Calu3 (cell line): ENCODE data around the gene VPS50. TPM values are rescaled to one million over a fixed set of nuclear protein-coding genes. Genes with fewer than 3 reads are reported as not detected.

Source experiments
- BruUV-seq: library from RNA; stranded (reverse); fragments of 400-500 nt; replicated peaks from 2 replicates; lab custom pipeline; 2021; lab: Mats Ljungman, UMichigan
- CTCF ChIA-PET: fragments of 300-600 bp; sonication (Branson Sonifier 250); formaldehyde crosslinking; loops from one replicate; lab custom pipeline; 2022; ENCODE audit warnings: antibody characterized with exemption; lab: Charles Lee
- DNase-seq: peaks from one replicate; pipeline ENCODE4 v3.0.0; 2022
- H3K27ac Mint-ChIP-seq: one replicate; pipeline ENCODE4 v1.8.0; 2022; ENCODE audit warnings: mixed read lengths; ENCODE audit not compliant: unreplicated experiment
- H3K27me3 Mint-ChIP-seq: one replicate; pipeline ENCODE4 v1.8.0; 2022; ENCODE audit warnings: mixed read lengths; ENCODE audit not compliant: unreplicated experiment
- H3K36me3 Mint-ChIP-seq: one replicate; pipeline ENCODE4 v1.8.0; 2022; ENCODE audit warnings: mild to moderate bottlenecking, moderate library complexity, mixed read lengths; ENCODE audit not compliant: insufficient read depth, unreplicated experiment
- H3K4me1 Mint-ChIP-seq: one replicate; pipeline ENCODE4 v1.8.0; 2022; ENCODE audit warnings: mild to moderate bottlenecking, low read depth, mixed read lengths; ENCODE audit not compliant: unreplicated experiment
- H3K4me3 Mint-ChIP-seq: one replicate; pipeline ENCODE4 v1.8.0; 2022; ENCODE audit warnings: mild to moderate bottlenecking, low read depth, moderate library complexity, mixed read lengths; ENCODE audit not compliant: unreplicated experiment
- H3K9me3 Mint-ChIP-seq: one replicate; pipeline ENCODE4 v1.8.0; 2022; ENCODE audit warnings: low read depth, mixed read lengths; ENCODE audit not compliant: unreplicated experiment
- intact Hi-C: fragments of 100-400 bp; cut with micrococcal nuclease; formaldehyde crosslinking; loops from one replicate; pipeline ENCODE4 v1.10.0; 2022; ENCODE audit not compliant: unreplicated experiment
- total RNA-seq: library from RNA; stranded (reverse); gene quantifications from 2 replicates; pipeline ENCODE4 v1.2.3, GENCODE V29; 2022
- TF ChIP-seq, protein P1 (sequence below): fragments of 200-600 bp; IDR thresholded peaks from one replicate; pipeline ENCODE4 v1.8.0; 2022; ENCODE audit warnings: antibody characterized with exemption; ENCODE audit not compliant: unreplicated experiment

The VPS50 gene
- total RNA-seq, 1 experiment from 2014 or later, result 36.9 TPM

DNA sequence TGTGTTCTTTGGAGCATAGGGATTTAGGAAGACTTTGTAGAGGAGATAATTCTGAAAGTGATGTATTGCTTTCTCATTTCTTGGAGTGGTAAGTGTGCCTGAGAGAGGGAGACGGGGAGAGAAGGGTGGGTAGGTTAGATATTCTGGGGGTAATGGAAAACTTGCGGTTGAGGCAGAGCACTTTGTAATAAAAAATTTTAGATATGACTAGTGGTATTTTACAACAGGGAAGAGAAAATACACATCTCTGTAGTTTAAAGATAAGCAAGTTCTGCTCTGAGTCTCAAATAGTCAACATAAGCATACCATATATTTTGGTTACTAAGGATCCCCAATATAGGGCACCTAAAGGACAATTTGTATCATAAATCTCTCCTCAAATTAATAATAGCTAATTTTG lies 6.6 kb downstream of the VPS50 start:
- DNase-seq, result no peak
- CTCF ChIA-PET, result no interaction called here
- TF ChIP-seq, protein P1, sequence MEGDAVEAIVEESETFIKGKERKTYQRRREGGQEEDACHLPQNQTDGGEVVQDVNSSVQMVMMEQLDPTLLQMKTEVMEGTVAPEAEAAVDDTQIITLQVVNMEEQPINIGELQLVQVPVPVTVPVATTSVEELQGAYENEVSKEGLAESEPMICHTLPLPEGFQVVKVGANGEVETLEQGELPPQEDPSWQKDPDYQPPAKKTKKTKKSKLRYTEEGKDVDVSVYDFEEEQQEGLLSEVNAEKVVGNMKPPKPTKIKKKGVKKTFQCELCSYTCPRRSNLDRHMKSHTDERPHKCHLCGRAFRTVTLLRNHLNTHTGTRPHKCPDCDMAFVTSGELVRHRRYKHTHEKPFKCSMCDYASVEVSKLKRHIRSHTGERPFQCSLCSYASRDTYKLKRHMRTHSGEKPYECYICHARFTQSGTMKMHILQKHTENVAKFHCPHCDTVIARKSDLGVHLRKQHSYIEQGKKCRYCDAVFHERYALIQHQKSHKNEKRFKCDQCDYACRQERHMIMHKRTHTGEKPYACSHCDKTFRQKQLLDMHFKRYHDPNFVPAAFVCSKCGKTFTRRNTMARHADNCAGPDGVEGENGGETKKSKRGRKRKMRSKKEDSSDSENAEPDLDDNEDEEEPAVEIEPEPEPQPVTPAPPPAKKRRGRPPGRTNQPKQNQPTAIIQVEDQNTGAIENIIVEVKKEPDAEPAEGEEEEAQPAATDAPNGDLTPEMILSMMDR, result no peak
- no TSS peak for BruUV-seq
- no peaks in the 10 kb centered on the region for H3K27me3 Mint-ChIP-seq
- no peaks in the 10 kb centered on the region for H3K4me1 Mint-ChIP-seq
- H3K27ac Mint-ChIP-seq, result no peak overlapping the region
- H3K9me3 Mint-ChIP-seq, result no peaks in the 10 kb centered on the region
- intact Hi-C loops, result no loop called here
- no peak overlapping the region for H3K4me3 Mint-ChIP-seq
- no peaks in the 10 kb centered on the region for H3K36me3 Mint-ChIP-seq

DNA sequence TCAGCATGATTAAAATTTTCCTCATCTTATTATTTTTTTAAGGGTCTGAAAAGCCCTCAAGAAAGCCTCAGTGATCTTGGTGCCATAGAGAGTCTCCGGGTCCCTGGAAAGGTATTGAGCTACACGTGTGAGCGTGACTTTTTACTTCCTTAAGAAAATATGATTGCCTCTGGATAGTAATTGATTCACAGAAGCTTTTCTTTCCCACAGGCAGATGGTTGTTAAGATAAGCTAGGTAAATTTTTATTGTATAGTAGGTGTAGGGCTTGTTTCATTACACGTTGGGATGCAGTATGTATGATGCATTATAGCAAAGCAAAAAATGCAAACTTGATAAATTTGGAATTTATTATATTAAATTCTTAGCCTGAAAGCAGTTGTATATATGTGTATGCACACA lies 7.7 kb downstream of the VPS50 start:
- no TSS peak for BruUV-seq
- CTCF ChIA-PET, result interaction anchor here (0.9 kb wide), 1 partner anchor 11 kb away, joined by 3 read pairs; no protein-coding TSS in a partner anchor
- intact Hi-C loops, result no loop called here
- no peaks in the 10 kb centered on the region for H3K4me1 Mint-ChIP-seq
- H3K27me3 Mint-ChIP-seq, result no peaks in the 10 kb centered on the region
- H3K9me3 Mint-ChIP-seq, result no peaks in the 10 kb centered on the region
- TF ChIP-seq, protein P1, result no peak
- H3K27ac Mint-ChIP-seq, result no peak overlapping the region
- H3K4me3 Mint-ChIP-seq, result no peak overlapping the region
- DNase-seq, result no peak
- H3K36me3 Mint-ChIP-seq, result no peaks in the 10 kb centered on the region

DNA sequence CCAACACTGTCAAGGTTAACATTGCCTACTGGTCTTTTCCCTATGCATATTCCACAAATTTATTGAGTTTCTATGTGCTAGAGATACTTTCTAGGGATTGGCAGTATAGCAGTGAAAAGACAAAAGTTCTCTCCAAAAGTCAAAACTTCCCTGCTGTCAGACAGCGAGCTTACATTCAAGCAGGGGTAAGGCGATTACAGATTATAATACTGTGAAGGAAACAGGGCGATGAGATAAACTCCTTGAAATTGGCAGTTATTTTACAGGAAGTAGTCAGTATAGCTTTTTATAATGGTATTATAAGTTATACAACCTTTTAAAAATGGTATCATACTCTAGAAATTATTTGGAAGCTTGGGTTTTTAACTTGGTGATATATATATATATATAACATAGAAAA lies 9.9 kb downstream of the VPS50 start:
- no peaks in the 10 kb centered on the region for H3K4me1 Mint-ChIP-seq
- no peak for DNase-seq
- CTCF ChIA-PET, result interaction anchor here (1.5 kb wide), 1 partner anchor 10 kb away, joined by 4 read pairs; the partner anchor contains the start of gene VPS50
- no peak overlapping the region for H3K4me3 Mint-ChIP-seq
- H3K36me3 Mint-ChIP-seq, result no peaks in the 10 kb centered on the region
- H3K27ac Mint-ChIP-seq, result no peak overlapping the region
- TF ChIP-seq, protein P1, result no peak
- intact Hi-C loops, result no loop called here
- H3K27me3 Mint-ChIP-seq, result no peaks in the 10 kb centered on the region
- no peaks in the 10 kb centered on the region for H3K9me3 Mint-ChIP-seq
- BruUV-seq, result no TSS peak

DNA sequence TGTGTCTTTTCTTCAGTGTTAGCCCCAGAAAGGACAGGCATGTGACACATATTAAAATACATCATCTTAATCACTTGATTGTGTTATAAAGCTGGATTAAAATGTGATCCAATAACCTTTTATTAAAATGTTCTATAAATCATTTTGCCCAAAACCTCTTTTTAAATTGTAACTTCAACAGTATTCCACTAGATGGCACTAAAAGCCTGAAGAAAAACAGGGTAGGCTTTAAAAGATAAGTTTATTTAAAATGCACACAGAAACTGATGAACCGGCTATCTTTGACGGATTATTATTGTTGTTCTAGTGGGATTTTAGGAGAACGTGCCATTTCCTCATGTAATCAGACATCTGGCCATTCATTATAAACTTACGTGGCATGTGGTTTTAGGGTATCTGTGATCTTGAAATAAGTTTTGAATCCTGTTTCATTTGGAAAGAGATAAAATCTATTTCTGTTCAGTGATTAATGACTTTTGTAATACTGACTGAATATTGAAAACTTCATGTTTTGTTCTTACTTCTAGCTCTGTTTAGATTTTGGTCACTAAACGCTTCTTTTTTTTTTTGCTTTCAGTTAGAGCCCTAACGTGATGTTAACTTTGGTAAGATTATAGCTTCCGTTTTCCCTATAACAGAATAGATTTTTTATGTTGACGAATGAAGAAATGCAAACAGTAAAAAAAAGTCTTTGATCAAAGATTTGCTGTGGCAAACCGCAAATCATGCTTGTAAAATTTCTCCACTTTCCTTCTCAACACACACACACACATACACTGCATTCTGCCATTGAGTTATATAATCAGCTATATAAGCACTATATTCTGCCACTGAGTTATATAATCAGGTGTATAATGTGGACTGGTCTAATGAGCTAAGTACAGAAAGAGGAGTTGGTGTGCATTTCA lies 13.6 kb downstream of the VPS50 start:
- H3K27ac Mint-ChIP-seq, result no peak overlapping the region
- TF ChIP-seq, protein P1, result peak; percentile 43
- H3K4me1 Mint-ChIP-seq, result no peaks in the 10 kb centered on the region
- no TSS peak for BruUV-seq
- H3K9me3 Mint-ChIP-seq, result no peaks in the 10 kb centered on the region
- no peak for DNase-seq
- intact Hi-C loops, result loop anchor here (1.0 to 5.0 kb wide), 3 partner anchors 127 to 306 kb away; no protein-coding TSS in a partner anchor
- no peaks in the 10 kb centered on the region for H3K27me3 Mint-ChIP-seq
- no peaks in the 10 kb centered on the region for H3K36me3 Mint-ChIP-seq
- no peak overlapping the region for H3K4me3 Mint-ChIP-seq
- CTCF ChIA-PET, result interaction anchor here (0.6 to 1.8 kb wide), 2 partner anchors 129 to 296 kb away, joined by 3 to 4 read pairs; no protein-coding TSS in a partner anchor
